GM21381 (cell line): ENCODE results near the gene FAU.
A peak's percentile ranks its signal among the peaks of the same experiment; 100 is the strongest.

ENCODE experiments used
- ATAC-seq: cut with Tn5 transposase; IDR thresholded peaks from one replicate; pipeline ENCODE4 v1.9.1; 2021; ENCODE audit warnings: mild to moderate bottlenecking, moderate library complexity; ENCODE audit not compliant: unreplicated experiment

FAU gene

GRCh38 chr11:65136515-65137096 lies 14.7 kb upstream of the FAU start:
- no peak for ATAC-seq

- no peak for ATAC-seq
These were observed 13.8 kb upstream of the FAU start for GRCh38 chr11:65135633-65136145.

- ATAC-seq: peak; percentile 67
These were observed 13.2 kb upstream of the FAU start for GRCh38 chr11:65134952-65135632.

GRCh38 chr11:65134240-65134951 lies 12.5 kb upstream of the FAU start, which contains the start of gene SYVN1:
Gene SYVN1, minus strand, starts transcription at chr11:65134519. Its CDS starts 918 bp downstream, at chr11:65133601.
- peak; percentile 49 for ATAC-seq

GRCh38 chr11:65133724-65134123 lies 11.8 kb upstream of the FAU start:
- ATAC-seq: no peak

- ATAC-seq: no peak
These were observed 11.2 kb upstream of the FAU start for GRCh38 chr11:65132988-65133700.

GRCh38 chr11:65132238-65132987 lies 10.5 kb upstream of the FAU start:
- ATAC-seq: peak; percentile 40

- no peak for ATAC-seq
These were observed 9.9 kb upstream of the FAU start for GRCh38 chr11:65131895-65132237.

GRCh38 chr11:65131417-65131776 lies 9.5 kb upstream of the FAU start:
- no peak for ATAC-seq

GRCh38 chr11:65130631-65131416 lies 8.9 kb upstream of the FAU start:
- ATAC-seq: no peak

GRCh38 chr11:65129649-65130441 lies 7.9 kb upstream of the FAU start:
- ATAC-seq: no peak

- no peak for ATAC-seq
These were observed 6.5 kb upstream of the FAU start for GRCh38 chr11:65128182-65129145.

- ATAC-seq: no peak
These were observed 5.7 kb upstream of the FAU start for GRCh38 chr11:65127473-65128181.

GRCh38 chr11:65126624-65127274 lies 4.8 kb upstream of the FAU start:
- no peak for ATAC-seq

- ATAC-seq: no peak
These were observed 3.5 kb upstream of the FAU start for GRCh38 chr11:65125197-65126056.
